ENCODE measurements around the gene IL1R2. TPM values are rescaled to one million over a fixed set of nuclear protein-coding genes. Genes with fewer than 3 reads are reported as not detected.

Gene IL1R2
- total and polyA plus RNA-seq, 2 experiments from 2014 or later = not detected

DNA sequence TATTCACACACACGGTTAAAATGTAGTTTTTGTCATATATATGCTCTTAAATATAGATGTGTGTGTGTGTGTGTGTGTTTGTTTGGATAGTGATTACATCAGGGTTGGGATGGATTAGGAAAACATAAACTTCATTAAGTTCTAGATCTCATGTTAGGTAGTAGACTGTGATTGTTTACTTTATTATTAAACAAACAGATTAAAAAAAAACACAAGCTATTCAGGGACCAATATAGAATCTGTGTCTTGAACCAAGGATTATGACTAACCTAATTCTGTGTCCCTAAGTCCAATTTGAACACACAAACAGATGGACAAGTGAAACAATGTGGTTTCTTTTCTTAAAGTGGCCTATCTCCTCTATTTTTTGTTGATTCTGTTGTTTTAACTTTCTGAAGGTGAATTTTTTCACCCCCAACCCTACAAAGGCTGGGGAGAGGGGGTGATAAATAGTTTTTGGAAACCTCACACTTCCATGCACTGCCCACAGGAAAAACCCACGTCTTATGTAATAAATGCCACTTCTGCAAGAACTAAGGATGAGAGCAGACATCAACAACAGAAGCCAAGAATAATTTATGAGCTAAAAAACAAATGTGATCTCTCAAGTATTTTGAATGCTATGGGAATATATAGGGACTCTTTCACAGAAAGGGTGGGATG lies 40.7 kb downstream of the IL1R2 start:
- no peaks in the 10 kb centered on the region for H3K36me3 Mint-ChIP-seq (ENCODE audit: low read depth)
- peaks cover 4% of the 10 kb centered on the region for H3K27me3 Mint-ChIP-seq (ENCODE audit: insufficient read depth, low read depth, poor library complexity)
- Histone ChIP-seq H3K79me2 (replicated peaks; ENCODE audit: insufficient read depth) (no peaks in the 10 kb centered on the region), H3K27me3 (ENCODE audit: insufficient read depth) (no peaks in the 10 kb centered on the region), H3K4me3 (no peak overlapping the region), H3K4me1 (ENCODE audit: insufficient read depth) (no peaks in the 10 kb centered on the region), H4K20me1 (replicated peaks; ENCODE audit: insufficient read depth) (no peaks in the 10 kb centered on the region), H3K9me2 (ENCODE audit: insufficient read depth) (peaks cover 26% of the 10 kb centered on the region), H3K36me3 (ENCODE audit: insufficient read depth) (no peaks in the 10 kb centered on the region), H3F3A (replicated peaks; ENCODE audit: low read depth) (no peaks in the 10 kb centered on the region), H3K4me2 (no peak overlapping the region), H3K27ac (ENCODE audit: low read depth) (no peak overlapping the region), H2AFZ (no peak overlapping the region)
- no peak overlapping the region for H3K4me3 Mint-ChIP-seq
- ATAC-seq (no peak), DNase-seq (ENCODE audit: low spot score) (no peak)
- peaks cover 8% of the 10 kb centered on the region for H3K4me1 Mint-ChIP-seq
- no peak for TF ChIP-seq STAT1 (IDR thresholded peaks at IDR 0.05; ENCODE audit: unreplicated experiment)
- TF ChIP-seq, protein P1, sequence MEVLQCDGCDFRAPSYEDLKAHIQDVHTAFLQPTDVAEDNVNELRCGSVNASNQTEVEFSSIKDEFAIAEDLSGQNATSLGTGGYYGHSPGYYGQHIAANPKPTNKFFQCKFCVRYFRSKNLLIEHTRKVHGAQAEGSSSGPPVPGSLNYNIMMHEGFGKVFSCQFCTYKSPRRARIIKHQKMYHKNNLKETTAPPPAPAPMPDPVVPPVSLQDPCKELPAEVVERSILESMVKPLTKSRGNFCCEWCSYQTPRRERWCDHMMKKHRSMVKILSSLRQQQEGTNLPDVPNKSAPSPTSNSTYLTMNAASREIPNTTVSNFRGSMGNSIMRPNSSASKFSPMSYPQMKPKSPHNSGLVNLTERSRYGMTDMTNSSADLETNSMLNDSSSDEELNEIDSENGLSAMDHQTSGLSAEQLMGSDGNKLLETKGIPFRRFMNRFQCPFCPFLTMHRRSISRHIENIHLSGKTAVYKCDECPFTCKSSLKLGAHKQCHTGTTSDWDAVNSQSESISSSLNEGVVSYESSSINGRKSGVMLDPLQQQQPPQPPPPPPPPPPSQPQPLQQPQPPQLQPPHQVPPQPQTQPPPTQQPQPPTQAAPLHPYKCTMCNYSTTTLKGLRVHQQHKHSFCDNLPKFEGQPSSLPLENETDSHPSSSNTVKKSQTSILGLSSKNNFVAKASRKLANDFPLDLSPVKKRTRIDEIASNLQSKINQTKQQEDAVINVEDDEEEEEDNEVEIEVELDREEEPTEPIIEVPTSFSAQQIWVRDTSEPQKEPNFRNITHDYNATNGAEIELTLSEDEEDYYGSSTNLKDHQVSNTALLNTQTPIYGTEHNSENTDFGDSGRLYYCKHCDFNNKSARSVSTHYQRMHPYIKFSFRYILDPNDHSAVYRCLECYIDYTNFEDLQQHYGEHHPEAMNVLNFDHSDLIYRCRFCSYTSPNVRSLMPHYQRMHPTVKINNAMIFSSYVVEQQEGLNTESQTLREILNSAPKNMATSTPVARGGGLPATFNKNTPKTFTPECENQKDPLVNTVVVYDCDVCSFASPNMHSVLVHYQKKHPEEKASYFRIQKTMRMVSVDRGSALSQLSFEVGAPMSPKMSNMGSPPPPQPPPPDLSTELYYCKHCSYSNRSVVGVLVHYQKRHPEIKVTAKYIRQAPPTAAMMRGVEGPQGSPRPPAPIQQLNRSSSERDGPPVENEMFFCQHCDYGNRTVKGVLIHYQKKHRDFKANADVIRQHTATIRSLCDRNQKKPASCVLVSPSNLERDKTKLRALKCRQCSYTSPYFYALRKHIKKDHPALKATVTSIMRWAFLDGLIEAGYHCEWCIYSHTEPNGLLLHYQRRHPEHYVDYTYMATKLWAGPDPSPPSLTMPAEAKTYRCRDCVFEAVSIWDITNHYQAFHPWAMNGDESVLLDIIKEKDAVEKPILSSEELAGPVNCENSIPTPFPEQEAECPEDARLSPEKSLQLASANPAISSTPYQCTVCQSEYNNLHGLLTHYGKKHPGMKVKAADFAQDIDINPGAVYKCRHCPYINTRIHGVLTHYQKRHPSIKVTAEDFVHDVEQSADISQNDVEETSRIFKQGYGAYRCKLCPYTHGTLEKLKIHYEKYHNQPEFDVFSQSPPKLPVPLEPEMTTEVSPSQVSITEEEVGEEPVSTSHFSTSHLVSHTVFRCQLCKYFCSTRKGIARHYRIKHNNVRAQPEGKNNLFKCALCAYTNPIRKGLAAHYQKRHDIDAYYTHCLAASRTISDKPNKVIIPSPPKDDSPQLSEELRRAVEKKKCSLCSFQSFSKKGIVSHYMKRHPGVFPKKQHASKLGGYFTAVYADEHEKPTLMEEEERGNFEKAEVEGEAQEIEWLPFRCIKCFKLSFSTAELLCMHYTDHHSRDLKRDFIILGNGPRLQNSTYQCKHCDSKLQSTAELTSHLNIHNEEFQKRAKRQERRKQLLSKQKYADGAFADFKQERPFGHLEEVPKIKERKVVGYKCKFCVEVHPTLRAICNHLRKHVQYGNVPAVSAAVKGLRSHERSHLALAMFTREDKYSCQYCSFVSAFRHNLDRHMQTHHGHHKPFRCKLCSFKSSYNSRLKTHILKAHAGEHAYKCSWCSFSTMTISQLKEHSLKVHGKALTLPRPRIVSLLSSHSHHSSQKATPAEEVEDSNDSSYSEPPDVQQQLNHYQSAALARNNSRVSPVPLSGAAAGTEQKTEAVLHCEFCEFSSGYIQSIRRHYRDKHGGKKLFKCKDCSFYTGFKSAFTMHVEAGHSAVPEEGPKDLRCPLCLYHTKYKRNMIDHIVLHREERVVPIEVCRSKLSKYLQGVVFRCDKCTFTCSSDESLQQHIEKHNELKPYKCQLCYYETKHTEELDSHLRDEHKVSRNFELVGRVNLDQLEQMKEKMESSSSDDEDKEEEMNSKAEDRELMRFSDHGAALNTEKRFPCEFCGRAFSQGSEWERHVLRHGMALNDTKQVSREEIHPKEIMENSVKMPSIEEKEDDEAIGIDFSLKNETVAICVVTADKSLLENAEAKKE (CRISPR knock-in tag; IDR thresholded peaks at IDR 0.05) = no peak
- no peak for TF ChIP-seq CREB1 (CRISPR knock-in tag; IDR thresholded peaks at IDR 0.05; ENCODE audit: low read depth)
- TF ChIP-seq ZNF114 (CRISPR knock-in tag; IDR thresholded peaks at IDR 0.05) = no peak
- TF ChIP-seq, protein P2, sequence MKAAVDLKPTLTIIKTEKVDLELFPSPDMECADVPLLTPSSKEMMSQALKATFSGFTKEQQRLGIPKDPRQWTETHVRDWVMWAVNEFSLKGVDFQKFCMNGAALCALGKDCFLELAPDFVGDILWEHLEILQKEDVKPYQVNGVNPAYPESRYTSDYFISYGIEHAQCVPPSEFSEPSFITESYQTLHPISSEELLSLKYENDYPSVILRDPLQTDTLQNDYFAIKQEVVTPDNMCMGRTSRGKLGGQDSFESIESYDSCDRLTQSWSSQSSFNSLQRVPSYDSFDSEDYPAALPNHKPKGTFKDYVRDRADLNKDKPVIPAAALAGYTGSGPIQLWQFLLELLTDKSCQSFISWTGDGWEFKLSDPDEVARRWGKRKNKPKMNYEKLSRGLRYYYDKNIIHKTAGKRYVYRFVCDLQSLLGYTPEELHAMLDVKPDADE (IDR thresholded peaks at IDR 0.05) = no peak
- TF ChIP-seq EZH2phosphoT487 (IDR thresholded peaks at IDR 0.05; ENCODE audit: unreplicated experiment) = no peak
- TF ChIP-seq, protein P3, sequence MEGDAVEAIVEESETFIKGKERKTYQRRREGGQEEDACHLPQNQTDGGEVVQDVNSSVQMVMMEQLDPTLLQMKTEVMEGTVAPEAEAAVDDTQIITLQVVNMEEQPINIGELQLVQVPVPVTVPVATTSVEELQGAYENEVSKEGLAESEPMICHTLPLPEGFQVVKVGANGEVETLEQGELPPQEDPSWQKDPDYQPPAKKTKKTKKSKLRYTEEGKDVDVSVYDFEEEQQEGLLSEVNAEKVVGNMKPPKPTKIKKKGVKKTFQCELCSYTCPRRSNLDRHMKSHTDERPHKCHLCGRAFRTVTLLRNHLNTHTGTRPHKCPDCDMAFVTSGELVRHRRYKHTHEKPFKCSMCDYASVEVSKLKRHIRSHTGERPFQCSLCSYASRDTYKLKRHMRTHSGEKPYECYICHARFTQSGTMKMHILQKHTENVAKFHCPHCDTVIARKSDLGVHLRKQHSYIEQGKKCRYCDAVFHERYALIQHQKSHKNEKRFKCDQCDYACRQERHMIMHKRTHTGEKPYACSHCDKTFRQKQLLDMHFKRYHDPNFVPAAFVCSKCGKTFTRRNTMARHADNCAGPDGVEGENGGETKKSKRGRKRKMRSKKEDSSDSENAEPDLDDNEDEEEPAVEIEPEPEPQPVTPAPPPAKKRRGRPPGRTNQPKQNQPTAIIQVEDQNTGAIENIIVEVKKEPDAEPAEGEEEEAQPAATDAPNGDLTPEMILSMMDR (conservative IDR thresholded peaks at IDR 0.05; ENCODE audit: low read depth in 2 of 2) = no peak
- TF ChIP-seq JUNB (IDR thresholded peaks at IDR 0.05; ENCODE audit: unreplicated experiment) = no peak
- H3K27ac Mint-ChIP-seq = no peak overlapping the region
- no peaks in the 10 kb centered on the region for H3K9me3 Mint-ChIP-seq

Data from GM23338 (cell line).